ENCODE results near the gene CAPN13.
A peak's percentile ranks its signal among the peaks of the same experiment; 100 is the strongest.

Gene CAPN13, protein sequence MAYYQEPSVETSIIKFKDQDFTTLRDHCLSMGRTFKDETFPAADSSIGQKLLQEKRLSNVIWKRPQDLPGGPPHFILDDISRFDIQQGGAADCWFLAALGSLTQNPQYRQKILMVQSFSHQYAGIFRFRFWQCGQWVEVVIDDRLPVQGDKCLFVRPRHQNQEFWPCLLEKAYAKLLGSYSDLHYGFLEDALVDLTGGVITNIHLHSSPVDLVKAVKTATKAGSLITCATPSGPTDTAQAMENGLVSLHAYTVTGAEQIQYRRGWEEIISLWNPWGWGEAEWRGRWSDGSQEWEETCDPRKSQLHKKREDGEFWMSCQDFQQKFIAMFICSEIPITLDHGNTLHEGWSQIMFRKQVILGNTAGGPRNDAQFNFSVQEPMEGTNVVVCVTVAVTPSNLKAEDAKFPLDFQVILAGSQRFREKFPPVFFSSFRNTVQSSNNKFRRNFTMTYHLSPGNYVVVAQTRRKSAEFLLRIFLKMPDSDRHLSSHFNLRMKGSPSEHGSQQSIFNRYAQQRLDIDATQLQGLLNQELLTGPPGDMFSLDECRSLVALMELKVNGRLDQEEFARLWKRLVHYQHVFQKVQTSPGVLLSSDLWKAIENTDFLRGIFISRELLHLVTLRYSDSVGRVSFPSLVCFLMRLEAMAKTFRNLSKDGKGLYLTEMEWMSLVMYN

DNA sequence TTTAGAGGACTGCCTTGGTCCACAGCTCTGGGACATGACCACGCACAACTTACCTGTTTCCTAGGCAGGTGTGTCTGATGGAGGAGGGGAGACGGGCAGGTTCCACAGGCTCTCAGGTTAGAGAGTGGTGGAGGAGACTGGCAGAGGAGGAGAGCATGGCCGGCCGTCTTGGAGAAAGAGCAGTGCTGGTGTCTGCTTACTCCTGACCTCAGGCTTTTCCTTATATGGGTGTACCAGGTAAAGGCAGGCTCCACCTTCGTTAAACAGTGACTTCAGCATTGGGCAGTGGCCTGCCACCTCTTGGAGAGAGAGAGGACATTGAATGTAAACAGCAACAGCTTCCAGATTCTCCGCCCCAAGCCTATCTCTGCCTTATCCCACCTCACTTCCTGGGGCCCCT lies at the start of gene CAPN13:
TSS of gene CAPN13 (minus strand) at position 198 of the 400 bp plus-strand sequence. CDS start 20,121 bp downstream, outside the sequence.
- H3K4me3 Mint-ChIP-seq = no peak within 1 kb of the TSS
- no peak within 1 kb of the TSS for H3K27ac Mint-ChIP-seq
- ATAC-seq = no peak
- no peak for DNase-seq
- H3K4me1 Mint-ChIP-seq = no peaks in the 10 kb centered on the region
- no peaks in the 10 kb centered on the region for H3K9me3 Mint-ChIP-seq
- H3K27me3 Mint-ChIP-seq = peaks cover 12% of the 10 kb centered on the region

DNA sequence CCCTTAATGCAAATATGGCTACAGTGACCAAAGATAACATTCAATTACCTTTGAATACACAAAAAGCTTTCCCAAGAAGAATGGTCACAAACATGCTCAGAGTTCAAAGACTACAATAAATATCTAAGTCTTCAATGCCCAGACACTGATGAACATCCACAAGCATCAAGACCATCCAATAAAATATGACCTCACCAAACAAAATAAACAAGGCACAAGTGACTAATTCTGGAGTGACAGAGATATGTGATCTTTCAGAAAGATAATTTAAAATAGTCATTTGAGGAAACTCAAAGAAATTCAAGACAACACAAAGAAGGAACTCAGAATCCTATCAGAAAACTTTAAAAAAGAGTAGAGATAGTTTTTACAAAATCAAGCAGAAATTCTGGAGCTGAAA lies 40.6 kb upstream of the CAPN13 start:
- Mint-ChIP-seq H3K4me3 (no peak overlapping the region), H3K4me1 (no peaks in the 10 kb centered on the region), H3K27ac (no peak overlapping the region), H3K27me3 (peaks cover 33% of the 10 kb centered on the region), H3K9me3 (peaks cover 5 to 24% of the 10 kb centered on the region in 2 donors)
- DNase-seq = no peak
- no peak for ATAC-seq

DNA sequence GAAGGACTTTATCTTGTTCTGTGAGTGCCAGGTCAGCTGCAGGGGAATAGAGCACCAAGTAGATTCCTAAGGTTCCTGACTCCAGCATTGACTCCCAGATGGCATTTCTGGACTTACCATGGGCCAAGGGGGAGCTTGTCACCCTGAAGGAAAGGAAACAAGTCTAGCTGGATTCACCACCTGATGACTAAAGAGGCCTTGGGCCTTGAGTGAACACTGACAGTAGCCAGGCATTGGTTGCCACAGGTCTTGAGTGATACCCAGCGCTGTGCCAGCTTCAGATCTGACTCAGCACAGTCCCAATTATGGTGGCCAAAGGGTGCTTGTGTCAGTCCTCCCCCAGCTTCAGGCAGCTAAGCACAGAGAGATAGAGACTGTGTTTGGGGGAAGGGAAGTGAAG lies 40.1 kb upstream of the CAPN13 start:
- DNase-seq = no peak
- Mint-ChIP-seq H3K27me3 (peaks cover 33% of the 10 kb centered on the region), H3K9me3 (peaks cover 5 to 24% of the 10 kb centered on the region in 2 donors), H3K4me3 (no peak overlapping the region), H3K27ac (no peak overlapping the region), H3K4me1 (no peaks in the 10 kb centered on the region)
- no peak for ATAC-seq

DNA sequence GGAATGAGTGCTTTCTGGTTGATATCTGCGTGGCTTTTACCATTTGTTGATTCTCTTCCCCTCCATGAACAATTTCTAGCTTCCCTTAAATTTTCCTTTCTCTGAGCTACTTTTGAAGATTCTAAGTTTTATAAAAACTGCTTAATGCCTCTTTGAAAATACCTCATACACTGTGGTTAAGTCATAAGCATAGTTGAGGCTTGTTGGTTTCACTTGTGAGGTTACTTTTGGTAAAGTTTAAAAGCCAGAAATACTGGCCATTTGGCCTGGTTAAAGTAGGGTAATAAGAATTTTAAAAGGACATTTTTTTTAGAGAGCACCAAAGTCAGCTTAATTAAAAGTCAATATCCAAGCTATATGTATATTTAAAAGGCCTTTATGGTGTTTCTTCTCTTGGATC lies 21.3 kb upstream of the CAPN13 start:
- Mint-ChIP-seq H3K27ac (no peak overlapping the region), H3K4me1 (no peaks in the 10 kb centered on the region), H3K27me3 (no peaks in the 10 kb centered on the region), H3K4me3 (no peak overlapping the region), H3K9me3 (peaks cover 11 to 16% of the 10 kb centered on the region in 2 donors)
- ATAC-seq (no peak), DNase-seq (no peak)

DNA sequence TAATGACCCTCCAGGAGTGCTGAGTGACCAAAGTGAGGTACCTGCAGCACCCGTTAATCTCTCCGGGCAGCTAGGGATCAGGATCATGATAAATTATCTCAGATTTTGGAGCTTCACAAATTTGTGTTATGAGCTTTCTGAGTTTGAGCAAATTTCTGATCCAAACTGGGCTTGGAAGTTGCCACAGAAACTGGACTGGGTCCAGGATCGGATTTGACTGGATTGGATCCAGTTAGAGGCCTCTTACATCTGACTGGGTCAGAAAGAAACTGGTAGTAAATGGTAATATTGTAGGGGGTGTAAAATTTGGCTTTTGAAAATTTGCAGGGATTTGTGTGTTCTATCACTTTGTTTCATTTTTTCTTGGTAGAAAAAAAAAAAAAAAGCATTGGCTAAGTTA lies 19.7 kb upstream of the CAPN13 start:
- no peak for ATAC-seq
- Mint-ChIP-seq H3K9me3 (peaks cover 11 to 16% of the 10 kb centered on the region in 2 donors), H3K27me3 (no peaks in the 10 kb centered on the region), H3K4me3 (no peak overlapping the region), H3K4me1 (no peaks in the 10 kb centered on the region), H3K27ac (peak overlapping the region in 1 of 2 donors; percentile 19)
- no peak for DNase-seq

DNA sequence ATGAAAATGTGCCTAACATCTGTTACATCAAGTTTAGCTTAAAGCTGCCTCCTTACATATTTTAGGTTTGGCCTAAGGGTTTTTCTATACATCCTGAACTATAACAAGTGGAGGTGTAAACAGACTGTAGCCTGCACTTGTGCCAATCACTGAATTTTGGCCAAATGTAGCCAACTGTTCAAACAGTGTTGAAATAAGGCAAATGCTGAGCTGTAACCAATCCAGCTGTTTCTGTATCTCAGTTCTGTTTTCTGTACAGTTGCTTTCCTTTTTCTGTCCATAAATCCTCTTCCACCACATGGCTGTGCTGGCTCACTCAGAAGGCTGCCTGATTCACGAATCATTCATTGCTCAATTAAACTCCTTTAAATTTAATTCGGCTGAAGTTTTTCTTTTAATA lies 19.2 kb upstream of the CAPN13 start:
- no peak for ATAC-seq
- Mint-ChIP-seq H3K27me3 (no peaks in the 10 kb centered on the region), H3K4me1 (no peaks in the 10 kb centered on the region), H3K4me3 (no peak overlapping the region), H3K9me3 (peaks cover 11 to 16% of the 10 kb centered on the region in 2 donors), H3K27ac (no peak overlapping the region)
- DNase-seq = no peak

DNA sequence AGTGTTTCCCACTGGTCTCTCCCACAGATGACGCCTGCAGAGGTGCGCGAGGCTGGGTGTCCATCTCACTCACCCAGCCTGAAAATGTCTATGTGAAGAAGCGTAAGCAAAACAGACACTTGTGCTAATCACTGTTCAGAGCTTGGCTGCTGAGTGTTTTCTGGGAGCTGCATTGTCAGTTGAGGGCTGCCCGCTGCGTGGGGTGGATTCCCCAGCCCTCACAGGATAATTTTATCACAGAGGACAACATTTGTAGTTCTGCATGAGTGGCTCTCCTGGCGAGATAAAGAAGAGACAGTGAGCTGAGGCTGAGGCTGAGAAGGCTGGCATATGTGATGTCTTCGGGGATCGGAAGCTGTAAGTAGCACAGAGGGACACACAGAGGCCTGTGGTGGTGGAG lies 16.2 kb upstream of the CAPN13 start:
- H3K4me3 Mint-ChIP-seq = no peak overlapping the region
- DNase-seq (no peak), ATAC-seq (no peak)
- no peaks in the 10 kb centered on the region for H3K4me1 Mint-ChIP-seq
- H3K27ac Mint-ChIP-seq = no peak overlapping the region
- peaks cover 4 to 5% of the 10 kb centered on the region in 2 donors for H3K9me3 Mint-ChIP-seq
- no peaks in the 10 kb centered on the region for H3K27me3 Mint-ChIP-seq

DNA sequence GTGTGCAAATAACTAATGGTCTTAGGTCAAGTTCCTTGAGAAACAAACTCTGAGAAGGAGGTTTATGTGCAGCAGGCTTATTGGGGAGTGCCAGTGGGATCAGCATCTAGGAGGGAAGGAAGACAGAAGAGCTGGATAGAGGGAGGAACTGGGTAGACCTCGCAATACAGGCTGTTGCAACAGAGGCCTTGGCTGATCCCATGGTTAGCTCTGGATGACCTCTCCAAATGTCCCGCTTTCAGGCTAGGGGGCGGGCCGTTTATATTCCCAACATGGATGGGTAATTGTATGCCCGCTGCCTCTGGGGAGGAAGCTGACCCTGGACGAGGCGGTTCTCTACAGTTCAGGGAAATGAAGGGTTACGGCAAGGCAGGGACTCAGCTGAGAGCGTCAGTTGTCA lies 14.7 kb upstream of the CAPN13 start:
- Mint-ChIP-seq H3K27ac (no peak overlapping the region), H3K9me3 (peaks cover 2 to 3% of the 10 kb centered on the region in 2 donors), H3K27me3 (no peaks in the 10 kb centered on the region), H3K4me1 (no peaks in the 10 kb centered on the region), H3K4me3 (no peak overlapping the region)
- DNase-seq = no peak
- ATAC-seq = no peak

DNA sequence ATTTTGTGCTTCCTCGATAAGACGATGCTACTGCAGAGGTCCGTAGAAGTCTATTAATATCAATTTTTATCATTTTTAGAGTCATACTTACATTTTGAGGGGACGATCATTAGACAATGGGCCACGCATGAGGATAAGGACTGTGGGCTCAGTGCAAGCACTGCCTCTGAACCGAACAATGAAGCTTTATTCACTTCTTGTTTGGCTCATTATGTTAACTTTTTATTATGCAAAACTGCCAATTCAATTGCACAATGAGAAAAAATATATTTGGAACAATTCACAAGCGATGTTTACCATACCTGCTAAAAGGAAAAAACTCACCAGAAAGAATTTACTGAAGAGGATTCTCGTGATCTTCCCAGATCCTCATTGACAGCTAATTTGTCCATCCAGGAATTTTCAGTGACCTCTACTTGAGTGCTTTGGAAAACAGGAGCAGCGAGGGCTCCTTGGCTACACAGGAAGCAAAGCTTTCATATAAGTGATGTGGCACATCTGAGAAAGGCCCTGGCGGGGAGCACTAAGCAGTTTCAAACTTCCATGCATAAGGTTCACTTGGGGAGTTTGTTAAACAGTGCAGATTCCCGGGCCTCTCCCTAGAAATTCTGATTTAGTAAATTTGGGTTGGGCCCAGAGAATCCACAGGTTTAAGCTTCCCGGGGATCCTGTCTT lies 13.3 kb upstream of the CAPN13 start:
- Mint-ChIP-seq H3K4me1 (no peaks in the 10 kb centered on the region), H3K4me3 (no peak overlapping the region), H3K27ac (no peak overlapping the region), H3K27me3 (peaks cover 7% of the 10 kb centered on the region), H3K9me3 (no peaks in the 10 kb centered on the region)
- no peak for DNase-seq
- ATAC-seq = no peak

DNA sequence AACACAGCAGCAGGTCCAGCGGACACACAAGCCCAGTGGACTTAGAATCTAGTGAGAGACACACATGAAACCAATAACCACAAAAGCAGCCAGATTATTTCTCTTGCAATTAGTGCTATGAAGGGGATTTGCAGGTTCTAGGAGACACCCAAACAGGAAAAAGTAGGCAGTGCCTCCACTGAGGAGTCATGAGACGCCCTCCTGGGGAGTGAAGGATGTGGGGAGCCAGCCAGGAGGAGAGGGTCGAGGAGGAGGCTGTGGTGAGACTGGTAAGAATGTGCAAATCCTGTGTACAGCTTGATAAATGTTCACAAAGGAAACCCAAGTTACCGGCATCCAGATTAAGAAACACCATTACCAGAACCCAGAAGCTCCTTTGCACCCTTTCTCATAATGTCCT lies 2.7 kb upstream of the CAPN13 start:
- Mint-ChIP-seq H3K4me3 (no peak overlapping the region), H3K9me3 (peaks cover 4 to 5% of the 10 kb centered on the region in 2 donors), H3K27me3 (peaks cover 29% of the 10 kb centered on the region), H3K27ac (no peak overlapping the region), H3K4me1 (no peaks in the 10 kb centered on the region)
- ATAC-seq (no peak), DNase-seq (no peak)

DNA sequence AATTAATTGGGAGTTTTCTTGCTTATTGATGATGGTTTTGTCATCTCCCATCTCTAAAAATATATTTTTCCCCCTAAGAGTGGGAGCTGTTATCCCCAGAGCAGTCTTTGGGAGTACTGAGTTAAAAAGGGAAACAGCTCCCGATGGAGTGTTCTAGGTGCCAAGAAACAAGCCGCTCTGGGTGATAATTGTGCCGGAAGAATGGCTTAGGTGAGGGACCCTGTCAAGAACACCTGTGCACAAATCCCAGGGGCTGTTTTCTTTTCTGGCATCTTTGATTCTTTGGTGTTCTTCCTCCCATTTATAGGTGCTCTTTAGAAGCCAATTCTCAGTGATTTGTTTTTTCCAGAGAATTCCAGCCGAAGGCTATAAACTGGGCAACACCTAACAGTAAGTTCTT lies 1.4 kb upstream of the CAPN13 start:
- Mint-ChIP-seq H3K27ac (no peak overlapping the region), H3K4me3 (no peak overlapping the region), H3K9me3 (peaks cover 0 to 3% of the 10 kb centered on the region in 2 donors), H3K27me3 (peaks cover 17% of the 10 kb centered on the region), H3K4me1 (no peaks in the 10 kb centered on the region)
- no peak for ATAC-seq
- DNase-seq = no peak

DNA sequence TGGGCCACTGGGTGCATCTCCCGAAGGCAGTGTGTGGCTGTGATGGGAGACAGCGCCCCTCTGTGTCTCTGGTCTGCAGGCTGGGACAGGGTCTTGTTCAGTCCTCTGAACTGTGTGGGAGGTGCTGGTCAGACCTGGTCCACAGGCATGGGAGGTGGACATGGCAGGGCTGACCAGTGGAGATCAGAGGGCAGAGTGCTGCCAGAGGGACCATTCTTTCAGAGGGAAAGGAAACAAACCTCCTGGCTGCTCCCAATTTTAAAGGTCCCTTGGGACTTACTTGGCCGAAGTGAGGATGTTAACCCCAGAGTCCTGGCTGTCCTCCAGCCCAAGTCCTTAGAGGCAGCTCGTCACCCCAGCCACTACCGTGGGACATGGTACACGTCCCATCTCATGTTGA lies 4.0 kb downstream of the CAPN13 start:
- DNase-seq = no peak
- H3K4me3 Mint-ChIP-seq = no peak overlapping the region
- ATAC-seq = no peak
- H3K27ac Mint-ChIP-seq = no peak overlapping the region
- no peaks in the 10 kb centered on the region for H3K27me3 Mint-ChIP-seq
- H3K9me3 Mint-ChIP-seq = no peaks in the 10 kb centered on the region
- H3K4me1 Mint-ChIP-seq = peaks cover 10% of the 10 kb centered on the region

DNA sequence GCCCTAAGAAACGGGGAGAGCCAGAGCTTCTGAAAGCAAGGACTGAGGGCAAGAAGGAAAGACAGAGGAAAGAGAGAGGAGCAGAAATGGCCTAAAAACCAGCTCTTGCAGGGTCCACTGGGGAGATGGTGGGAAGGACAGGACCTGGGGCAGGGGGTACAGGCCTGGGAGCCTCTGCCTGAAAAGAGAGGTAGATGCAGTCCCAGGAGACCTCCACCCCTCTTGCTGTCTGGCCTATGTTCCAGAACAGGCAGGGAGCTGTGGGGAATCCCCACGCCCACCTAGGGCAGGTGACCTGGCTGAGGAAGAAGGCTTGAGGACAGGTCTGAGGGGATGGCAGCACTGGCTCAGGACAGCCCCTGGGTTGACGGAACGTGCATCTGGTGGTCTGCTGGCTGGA lies 4.6 kb downstream of the CAPN13 start:
- Mint-ChIP-seq H3K9me3 (no peaks in the 10 kb centered on the region), H3K27me3 (no peaks in the 10 kb centered on the region), H3K4me3 (no peak overlapping the region), H3K4me1 (peaks cover 12% of the 10 kb centered on the region), H3K27ac (no peak overlapping the region)
- DNase-seq (no peak), ATAC-seq (no peak)

DNA sequence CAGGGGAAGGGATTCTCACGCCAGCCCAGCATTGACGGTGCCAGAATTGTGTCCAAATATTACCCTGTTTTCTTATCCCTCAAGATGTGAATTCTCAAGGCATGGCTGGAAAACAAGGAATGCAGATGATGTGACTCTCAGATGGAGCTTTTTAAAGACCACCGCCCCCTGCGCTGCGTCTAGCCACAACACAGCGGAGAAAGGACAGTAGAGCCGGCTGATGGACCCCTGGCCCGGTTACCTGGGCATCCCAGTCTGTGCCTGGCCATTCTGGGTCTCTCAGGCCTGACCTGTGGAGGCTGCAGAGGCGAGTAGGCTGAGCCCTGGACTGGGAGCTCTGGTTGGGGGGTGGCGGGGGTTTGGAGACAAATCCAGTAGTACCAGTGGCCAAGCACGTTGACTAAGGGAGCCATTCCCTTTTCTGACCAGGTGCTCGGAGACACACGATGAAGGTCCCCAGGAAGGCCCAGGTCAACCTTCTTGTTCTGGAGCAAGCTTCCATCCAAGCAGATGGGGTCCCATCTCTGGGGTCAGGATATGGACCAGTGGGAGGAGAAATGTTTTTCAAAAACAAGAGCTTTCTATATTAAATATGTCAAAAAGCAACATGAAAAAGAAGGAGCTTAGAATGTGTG lies 5.3 kb downstream of the CAPN13 start:
- Mint-ChIP-seq H3K27ac (no peak overlapping the region), H3K4me1 (peaks cover 12% of the 10 kb centered on the region), H3K4me3 (no peak overlapping the region), H3K9me3 (no peaks in the 10 kb centered on the region), H3K27me3 (no peaks in the 10 kb centered on the region)
- DNase-seq = no peak
- no peak for ATAC-seq

DNA sequence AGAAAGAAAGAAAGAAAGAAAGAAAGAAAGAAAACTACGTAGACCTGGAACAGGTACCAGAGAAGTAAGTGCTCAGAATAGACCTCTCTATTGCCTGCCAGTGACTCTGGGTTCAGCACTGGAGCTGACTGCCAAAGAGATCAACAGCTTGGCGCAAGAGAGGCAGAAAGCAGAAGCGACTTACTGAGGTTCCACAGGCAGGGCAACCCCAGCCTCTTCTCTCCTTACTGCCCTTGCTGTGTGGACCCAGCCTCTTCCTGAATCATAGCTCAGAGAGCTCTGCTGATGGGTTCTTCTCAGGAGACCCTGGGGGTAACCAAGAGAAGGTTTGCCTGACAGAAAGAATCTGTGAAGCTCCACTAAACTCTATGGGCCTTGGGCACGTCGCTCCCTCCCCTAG lies 7.1 kb downstream of the CAPN13 start:
- DNase-seq = no peak
- Mint-ChIP-seq H3K27ac (peak overlapping the region in 1 of 2 donors; percentile 84), H3K4me3 (no peak overlapping the region), H3K4me1 (peaks cover 12% of the 10 kb centered on the region), H3K9me3 (no peaks in the 10 kb centered on the region), H3K27me3 (peaks cover 4% of the 10 kb centered on the region)
- ATAC-seq = no peak

DNA sequence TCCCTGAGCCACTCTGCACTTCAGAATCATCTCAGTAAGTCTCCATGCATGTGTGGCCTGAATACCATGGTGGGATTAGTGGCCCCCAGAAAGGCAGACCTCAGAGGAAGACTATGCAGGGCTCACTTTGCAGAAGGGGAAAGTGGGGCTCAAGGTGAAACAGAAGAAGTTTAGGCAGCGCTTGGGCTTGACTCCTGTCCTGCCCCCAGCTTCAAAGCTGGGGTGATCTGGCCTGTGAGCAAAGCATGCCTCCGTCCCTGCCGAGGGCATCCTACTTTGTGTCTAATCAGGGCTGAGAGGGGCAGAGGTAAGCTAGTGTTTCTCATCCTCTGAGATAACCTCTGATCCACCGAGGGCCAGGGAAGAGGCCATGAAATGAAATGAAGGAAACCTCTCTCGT lies 7.9 kb downstream of the CAPN13 start:
- H3K27ac Mint-ChIP-seq = peak overlapping the region in 1 of 2 donors; percentile 86
- peaks cover 12% of the 10 kb centered on the region for H3K4me1 Mint-ChIP-seq
- H3K9me3 Mint-ChIP-seq = no peaks in the 10 kb centered on the region
- ATAC-seq (no peak), DNase-seq (no peak)
- no peak overlapping the region for H3K4me3 Mint-ChIP-seq
- H3K27me3 Mint-ChIP-seq = peaks cover 5% of the 10 kb centered on the region
